GM23248 (cell line): ENCODE data around the gene ANO10.

Experiments
- EZH2 ChIP-seq: fragments of 200-600 bp; sonication (generic); IDR thresholded peaks from 2 replicates; pipeline ENCODE4 v1.6.1; 2018; ENCODE audit warnings: antibody characterized with exemption, mild to moderate bottlenecking; ENCODE audit not compliant: insufficient read depth, poor library complexity, severe bottlenecking
- EZH2phosphoT487 ChIP-seq: fragments of 200-600 bp; sonication (generic); IDR thresholded peaks from 2 replicates; pipeline ENCODE4 v1.6.1; 2018; ENCODE audit warnings: antibody characterized with exemption, moderate library complexity, mild to moderate bottlenecking, low read depth; ENCODE audit not compliant: insufficient read depth

DNA sequence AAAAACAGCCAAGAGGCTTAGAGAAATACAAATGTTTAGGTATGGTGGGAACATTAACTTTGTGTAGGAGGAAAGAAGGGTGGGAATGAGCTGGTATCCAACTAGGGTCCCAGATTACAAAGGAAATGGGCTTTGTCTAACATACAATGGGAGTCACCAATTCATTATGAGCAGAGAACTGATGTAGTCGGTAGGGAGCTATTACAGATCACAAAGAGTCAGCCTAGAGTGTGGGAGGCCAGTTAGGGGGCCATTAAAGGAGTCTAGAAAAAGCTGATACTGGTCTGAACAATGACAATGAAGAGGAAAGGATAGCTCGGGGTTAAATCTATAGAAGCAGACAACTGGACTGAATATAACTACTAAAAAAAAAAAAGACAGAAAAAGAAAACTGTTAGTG, 15.5 kb downstream of the ANO10 start:
- TF ChIP-seq EZH2phosphoT487 (no peak), EZH2 (no peak)
